GM12873 (cell line): Measurements from ENCODE around the gene TLX2.

Experiments
- CTCF ChIP-seq: IDR thresholded peaks from 2 replicates; pipeline ENCODE4 v1.5.1; 2012; ENCODE audit warnings: low read depth, mild to moderate bottlenecking, moderate library complexity, low read length, control low read depth; ENCODE audit not compliant: insufficient read depth; ENCODE audit errors: missing control alignments

TLX2 gene

GRCh38 chr2:74535440-74535965, 21.3 kb downstream of the TLX2 start:
- no peak for TF ChIP-seq CTCF

GRCh38 chr2:74536166-74536950, 22.1 kb downstream of the TLX2 start:
- TF ChIP-seq CTCF = peak; percentile 6

GRCh38 chr2:74537140-74537539, 22.9 kb downstream of the TLX2 start:
- TF ChIP-seq CTCF = no peak

GRCh38 chr2:74538881-74539339, 24.7 kb downstream of the TLX2 start:
- no peak for TF ChIP-seq CTCF

GRCh38 chr2:74540291-74540690, 26.0 kb downstream of the TLX2 start:
- TF ChIP-seq CTCF = no peak

GRCh38 chr2:74542978-74543377, 28.7 kb downstream of the TLX2 start:
- no peak for TF ChIP-seq CTCF

- TF ChIP-seq CTCF = peak; percentile 26
These were observed 30.4 kb downstream of the TLX2 start for GRCh38 chr2:74544634-74545033.
